AG04450 (cell line): ENCODE data around the gene RNF213. TPM values are rescaled to one million over a fixed set of nuclear protein-coding genes. Genes with fewer than 3 reads are reported as not detected.

Experiments used
- CTCF ChIA-PET: fragments of 300-600, 350-600 bp; formaldehyde crosslinking; extraction: SDS; loops from one replicate; lab custom pipeline; 2022; ENCODE audit warnings: antibody characterized with exemption, inconsistent platforms; lab: Charles Lee
- POLR2A ChIA-PET: fragments of 350-600 bp; formaldehyde crosslinking; extraction: SDS; loops from one replicate; lab custom pipeline; 2021; ENCODE audit warnings: antibody characterized with exemption, inconsistent platforms; lab: Yijun Ruan, JAX
- DNase-seq: peaks from one replicate; pipeline ENCODE4 v3.0.0-alpha.2; 2011; ENCODE audit warnings: low read depth, low spot score
- H3K27ac ChIP-seq: one replicate; pipeline ENCODE4 v1.5.1; 2012; ENCODE audit warnings: low read depth, low read length, control low read depth
- H3K27me3 ChIP-seq: one replicate; pipeline ENCODE4 v1.6.0; 2012; ENCODE audit warnings: low read length; ENCODE audit not compliant: control insufficient read depth, insufficient read depth
- H3K4me3 ChIP-seq: 2 replicates; pipeline ENCODE4 v1.5.1; 2011; ENCODE audit warnings: mild to moderate bottlenecking, low read depth, low read length, control low read depth
- H3K9me3 ChIP-seq: 2 replicates; pipeline ENCODE4 v1.5.1; 2012; ENCODE audit warnings: low read length; ENCODE audit not compliant: control insufficient read depth, insufficient read depth
- polyA plus RNA-seq: library from polyadenylated mRNA; depleted of rRNA; stranded (reverse); fragments of >200 nt; gene quantifications from 2 replicates; pipeline ENCODE4 v1.2.3, GENCODE V29; 2011
- TF ChIP-seq, protein P1 (sequence below): IDR thresholded peaks from 2 replicates; pipeline ENCODE4 v1.5.1; 2011; ENCODE audit warnings: low read depth, low read length, control low read depth, inconsistent platforms

The RNF213 gene
- polyA plus RNA-seq, 1 experiment, result 46.8 TPM

DNA sequence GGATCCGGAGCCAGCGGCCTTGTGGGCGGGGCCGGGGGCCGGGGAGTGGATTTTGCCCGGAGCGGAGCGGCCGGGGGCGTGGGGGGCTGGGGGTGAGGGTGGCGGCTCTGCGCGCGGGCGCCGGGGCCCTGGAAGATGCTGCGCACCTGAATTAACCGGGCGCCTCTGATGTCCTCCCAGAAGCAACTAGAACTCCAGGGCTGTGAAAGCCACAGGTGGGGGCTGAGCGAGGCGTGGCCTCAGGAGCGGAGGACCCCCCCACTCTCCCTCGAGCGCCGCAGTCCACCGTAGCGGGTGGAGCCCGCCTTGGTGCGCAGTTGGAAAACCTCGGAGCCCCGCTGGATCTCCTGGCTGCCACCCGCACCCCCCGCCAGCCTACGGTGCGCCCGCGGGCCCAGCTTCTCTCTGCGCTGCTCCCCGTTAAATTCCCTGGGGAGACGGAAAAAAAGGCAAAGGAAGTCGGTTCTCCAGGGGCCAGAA, 39.9 kb upstream of the RNF213 start:
- TF ChIP-seq, protein P1, sequence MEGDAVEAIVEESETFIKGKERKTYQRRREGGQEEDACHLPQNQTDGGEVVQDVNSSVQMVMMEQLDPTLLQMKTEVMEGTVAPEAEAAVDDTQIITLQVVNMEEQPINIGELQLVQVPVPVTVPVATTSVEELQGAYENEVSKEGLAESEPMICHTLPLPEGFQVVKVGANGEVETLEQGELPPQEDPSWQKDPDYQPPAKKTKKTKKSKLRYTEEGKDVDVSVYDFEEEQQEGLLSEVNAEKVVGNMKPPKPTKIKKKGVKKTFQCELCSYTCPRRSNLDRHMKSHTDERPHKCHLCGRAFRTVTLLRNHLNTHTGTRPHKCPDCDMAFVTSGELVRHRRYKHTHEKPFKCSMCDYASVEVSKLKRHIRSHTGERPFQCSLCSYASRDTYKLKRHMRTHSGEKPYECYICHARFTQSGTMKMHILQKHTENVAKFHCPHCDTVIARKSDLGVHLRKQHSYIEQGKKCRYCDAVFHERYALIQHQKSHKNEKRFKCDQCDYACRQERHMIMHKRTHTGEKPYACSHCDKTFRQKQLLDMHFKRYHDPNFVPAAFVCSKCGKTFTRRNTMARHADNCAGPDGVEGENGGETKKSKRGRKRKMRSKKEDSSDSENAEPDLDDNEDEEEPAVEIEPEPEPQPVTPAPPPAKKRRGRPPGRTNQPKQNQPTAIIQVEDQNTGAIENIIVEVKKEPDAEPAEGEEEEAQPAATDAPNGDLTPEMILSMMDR, result no peak
- Histone ChIP-seq H3K27me3 (no peaks in the 10 kb centered on the region), H3K27ac (no peak overlapping the region), H3K4me3 (peak overlapping the region; percentile 80), H3K9me3 (no peaks in the 10 kb centered on the region; the same call in 1 of the 2 replicates)
- CTCF ChIA-PET, result interaction anchor here (0.8 kb wide), 1 partner anchor 119 kb away, joined by 3 read pairs; the partner anchor contains the start of gene GAA
- no peak for DNase-seq
- POLR2A ChIA-PET, result interaction anchor here (0.6 to 1.1 kb wide), 2 partner anchors 15 to 23 kb away, joined by 3 to 5 read pairs; no protein-coding TSS in a partner anchor

DNA sequence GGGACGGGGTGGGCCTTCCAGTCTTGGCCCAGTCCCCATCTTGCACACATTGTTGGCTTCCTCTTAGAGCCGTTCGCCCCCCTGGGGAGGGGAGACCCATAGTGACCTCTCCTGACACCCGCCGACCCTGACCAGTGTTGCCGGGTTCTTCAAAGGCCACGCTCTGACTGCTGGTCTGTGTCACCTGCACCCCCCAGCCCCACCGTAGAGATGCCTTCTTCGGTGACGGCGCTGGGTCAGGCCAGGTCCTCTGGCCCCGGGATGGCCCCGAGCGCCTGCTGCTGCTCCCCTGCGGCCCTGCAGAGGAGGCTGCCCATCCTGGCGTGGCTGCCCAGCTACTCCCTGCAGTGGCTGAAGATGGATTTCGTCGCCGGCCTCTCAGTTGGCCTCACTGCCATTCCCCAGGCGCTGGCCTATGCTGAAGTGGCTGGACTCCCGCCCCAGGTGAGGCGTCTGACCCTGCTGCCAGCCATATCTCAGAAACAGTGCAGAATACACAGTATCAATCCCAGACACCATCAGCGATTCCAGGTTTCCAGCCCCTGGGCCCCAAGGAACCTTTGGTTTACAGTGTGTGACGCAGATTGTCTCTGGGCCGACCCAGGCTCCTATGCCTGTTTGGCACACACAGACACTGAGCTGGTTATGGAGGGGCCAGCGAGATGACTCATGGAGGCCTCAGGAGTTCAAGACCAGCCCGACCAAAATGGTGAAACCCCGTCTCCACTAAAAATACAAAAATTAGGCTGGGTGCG, 39.1 kb upstream of the RNF213 start:
- ChIA-PET CTCF (interaction anchor here (0.5 kb wide), 1 partner anchor 44 kb away, joined by 3 read pairs; no protein-coding TSS in a partner anchor), POLR2A (interaction anchor here (0.7 kb wide), 1 partner anchor 33 kb away, joined by 3 read pairs; no protein-coding TSS in a partner anchor)
- Histone ChIP-seq H3K27me3 (no peaks in the 10 kb centered on the region), H3K4me3 (peak overlapping the region; percentile 80), H3K27ac (no peak overlapping the region), H3K9me3 (no peaks in the 10 kb centered on the region; the same call in 1 of the 2 replicates)
- DNase-seq, result no peak
- TF ChIP-seq, protein P1, result no peak

- ChIA-PET CTCF (interaction anchor here (0.5 kb wide), 2 partner anchors 43 to 622 kb away, joined by 3 read pairs; no protein-coding TSS in a partner anchor), POLR2A (interaction anchor here (0.7 kb wide), 1 partner anchor 32 kb away, joined by 3 read pairs; no protein-coding TSS in a partner anchor)
- Histone ChIP-seq H3K27me3 (no peaks in the 10 kb centered on the region), H3K27ac (no peak overlapping the region), H3K9me3 (no peaks in the 10 kb centered on the region; the same call in 1 of the 2 replicates), H3K4me3 (no peak overlapping the region)
- TF ChIP-seq, protein P1, result no peak
- DNase-seq, result no peak
Measured at GRCh38 chr17:80222376-80223141, 38.1 kb upstream of the RNF213 start.

- TF ChIP-seq, protein P1, result no peak
- CTCF ChIA-PET, result interaction anchor here (0.5 kb wide), 1 partner anchor 622 kb away, joined by 3 read pairs; no protein-coding TSS in a partner anchor
- POLR2A ChIA-PET, result no interaction called here
- no peak overlapping the region for H3K27ac ChIP-seq
- DNase-seq, result no peak
- H3K9me3 ChIP-seq, result no peaks in the 10 kb centered on the region; the same call in 1 of the 2 replicates
- no peak overlapping the region for H3K4me3 ChIP-seq
- H3K27me3 ChIP-seq, result no peaks in the 10 kb centered on the region
Measured at GRCh38 chr17:80223142-80223815, 37.4 kb upstream of the RNF213 start.
